ENCODE data around the gene EIF4E2. TPM values are rescaled to one million over a fixed set of nuclear protein-coding genes. Genes with fewer than 3 reads are reported as not detected.
A peak's percentile ranks its signal among the peaks of the same experiment; 100 is the strongest.

EIF4E2 gene
- total RNA-seq, 4 donors from 2014 or later = 29.2 to 44.7 (median 34.6) TPM

- TF ChIP-seq POLR2A (IDR thresholded peaks at IDR 0.05) = no peak
- no peak for TF ChIP-seq CTCF (IDR thresholded peaks at IDR 0.05)
- no peak overlapping the region for H3K4me3 ChIP-seq (ENCODE audit: low read depth, poor library complexity, severe bottlenecking)
- WGBS, 2 donors = 76 to 87% methylated on average over 7 of the region's 7 CpGs
- intact Hi-C loops (cut with DNase I; ENCODE audit: low total_unique reads) = no loop called here
- no peak for DNase-seq (ENCODE audit: low spot score in 2 of 2)
Observed at GRCh38 chr2:232587512-232587911, 37.0 kb downstream of the EIF4E2 start.

GRCh38 chr2:232588031-232588430, 37.5 kb downstream of the EIF4E2 start:
- TF ChIP-seq POLR2A (IDR thresholded peaks at IDR 0.05) = no peak
- TF ChIP-seq CTCF (IDR thresholded peaks at IDR 0.05) = no peak
- 86 to 89% methylated on average over 8 of the region's 8 CpGs for WGBS, 2 donors
- intact Hi-C loops (cut with DNase I; ENCODE audit: low total_unique reads) = no loop called here
- DNase-seq (ENCODE audit: low spot score in 2 of 2) = no peak
- no peak overlapping the region for H3K4me3 ChIP-seq (ENCODE audit: low read depth, poor library complexity, severe bottlenecking)

- TF ChIP-seq CTCF (IDR thresholded peaks at IDR 0.05) = no peak
- no peak overlapping the region for H3K4me3 ChIP-seq (ENCODE audit: low read depth, poor library complexity, severe bottlenecking)
- intact Hi-C loops (cut with DNase I; ENCODE audit: low total_unique reads) = no loop called here
- WGBS, 2 donors = 42 to 55% methylated on average over 18 of the region's 18 CpGs
- DNase-seq (ENCODE audit: low spot score in 2 of 2) = peak in 1 of 2 donors; percentile 59
Observed at GRCh38 chr2:232588680-232589585, 38.4 kb downstream of the EIF4E2 start.

- TF ChIP-seq CTCF (IDR thresholded peaks at IDR 0.05) = no peak
- no peak for TF ChIP-seq POLR2A (IDR thresholded peaks at IDR 0.05)
- H3K4me3 ChIP-seq (ENCODE audit: low read depth, poor library complexity, severe bottlenecking) = no peak overlapping the region
- DNase-seq (ENCODE audit: low spot score in 2 of 2) = no peak
- 53 to 56% methylated on average over 3 of the region's 3 CpGs for WGBS, 2 donors
- intact Hi-C loops (cut with DNase I; ENCODE audit: low total_unique reads) = no loop called here
Observed at GRCh38 chr2:232592772-232593395, 42.4 kb downstream of the EIF4E2 start.

- intact Hi-C loops (cut with DNase I; ENCODE audit: low total_unique reads) = no loop called here
- H3K4me3 ChIP-seq (ENCODE audit: low read depth, poor library complexity, severe bottlenecking) = no peak overlapping the region
- no peak for DNase-seq (ENCODE audit: low spot score in 2 of 2)
- TF ChIP-seq POLR2A (IDR thresholded peaks at IDR 0.05) (no peak), CTCF (IDR thresholded peaks at IDR 0.05) (no peak)
- WGBS, 2 donors = 66 to 77% methylated on average over 7 of the region's 7 CpGs
Observed at GRCh38 chr2:232593982-232594381, 43.5 kb downstream of the EIF4E2 start.
